Transverse colon (tissue), 4 donors: ENCODE measurements around the gene INCA1. TPM values are rescaled to one million over a fixed set of nuclear protein-coding genes. Genes with fewer than 3 reads are reported as not detected.

Experiments used
- DNase-seq: peaks from one replicate; pipeline ENCODE4 v3.0.0-alpha.2; 2019
- H3K27ac ChIP-seq, 4 donors: fragments of 200-600 bp; sonication (generic); 2 replicates each; pipeline ENCODE4 v1.5.1; 2016 to 2018; ENCODE audit warnings: inconsistent platforms in 4 of 4
- H3K27me3 ChIP-seq: fragments of 200-600 bp; sonication (generic); 2 replicates; pipeline ENCODE4 v1.5.1; 2017; ENCODE audit warnings: inconsistent platforms
- H3K36me3 ChIP-seq, 4 donors: fragments of 200-600 bp; sonication (generic); 2 replicates each; pipeline ENCODE4 v1.5.1; 2017 to 2019; ENCODE audit warnings: inconsistent platforms in 4 of 4
- H3K4me1 ChIP-seq, 4 donors: fragments of 200-600 bp; sonication (generic); 2 replicates each; pipeline ENCODE4 v1.5.1; 2017 to 2020; ENCODE audit warnings: inconsistent platforms in 4 of 4
- H3K4me3 ChIP-seq, 4 donors: fragments of 200-600 bp; sonication (generic); 1 replicate in 1 of 4; 2 replicates in 3 of 4; pipeline versions ENCODE4 v1.5.1 to v1.6.1; 2017 to 2019; ENCODE audit warnings: inconsistent platforms in 4 of 4
- H3K9me3 ChIP-seq, 2 donors: fragments of 200-600 bp; sonication (generic); 2 replicates each; pipeline ENCODE4 v1.5.1; 2017 to 2019; ENCODE audit warnings: inconsistent platforms in 2 of 2
- EP300 ChIP-seq: sonication (generic); formaldehyde crosslinking; IDR thresholded peaks from one replicate; pipeline ENCODE4 v1.6.1; 2017; ENCODE audit warnings: antibody characterized with exemption, low read depth
- POLR2A ChIP-seq: fragments of 450-650 bp; IDR thresholded peaks from one replicate; pipeline ENCODE4 v1.6.1; 2016; ENCODE audit warnings: antibody characterized with exemption, mild to moderate bottlenecking, moderate library complexity
- POLR2AphosphoS5 ChIP-seq, 3 donors: sonication (generic); formaldehyde crosslinking; IDR thresholded peaks; one replicate each; pipeline ENCODE4 v1.6.1; 2016; ENCODE audit warnings: antibody characterized with exemption in 3 of 3
- WGBS, 2 donors: methylation state at CpG; one replicate each; pipeline ENCODE4 v1.1.5; 2018; ENCODE audit warnings: low coverage in 1 of 2; 5-methylcytosine and 5-hydroxymethylcytosine counted together
- in situ Hi-C, 4 donors: fragments of 200-750 bp; cut with MboI; loops; one replicate each; pipeline versions ENCODE4 v1.15.0 to v1.15.1; 2017; ENCODE audit warnings: low sequenced_read_pairs in 3 of 4, low pct_ligation_motif_present in 1 of 4, low pct_unique_long_range_greater_than_20kb in 1 of 4
- intact Hi-C: fragments of 100-400 bp; cut with DNase I; formaldehyde crosslinking; loops from one replicate; pipeline ENCODE4 v1.15.1; 2023; ENCODE audit warnings: low total_unique reads
- total RNA-seq, 4 donors: library from RNA; depleted of rRNA; stranded (reverse); fragments of >200 nt; gene quantifications; one replicate each; pipeline ENCODE4 v1.1.0, GENCODE V29; 2016
- TF ChIP-seq, protein P1 (sequence below), 5 experiments: fragments of 200-600 bp in 3 of 5; fragments of 450-650 bp in 2 of 5; sonication (generic) in 3 of 5; IDR thresholded peaks; 1 replicate in 2 of 5; 2 replicates in 3 of 5; pipeline ENCODE4 v1.5.1; 2016 to 2017; ENCODE audit warnings: antibody characterized with exemption in 5 of 5, inconsistent platforms in 3 of 5, mild to moderate bottlenecking in 2 of 5, moderate library complexity in 1 of 5

Gene INCA1
- total RNA-seq, 4 donors from 2014 or later: 1.8 to 2.2 TPM; not detected in 2

- Histone ChIP-seq H3K27me3 (no peaks in the 10 kb centered on the region), H3K4me3 (peak overlapping the region; percentile 37 to 82 (median 62)), H3K9me3 (no peaks in the 10 kb centered on the region), H3K27ac (peak overlapping the region; percentile 91 to 98 (median 96)), H3K36me3 (peaks cover 0 to 26% (median 5%) of the 10 kb centered on the region in 4 donors), H3K4me1 (peaks cover 14 to 33% (median 26%) of the 10 kb centered on the region in 4 donors)
- TF ChIP-seq EP300: no peak
- TF ChIP-seq POLR2A: no peak
- TF ChIP-seq, protein P1, sequence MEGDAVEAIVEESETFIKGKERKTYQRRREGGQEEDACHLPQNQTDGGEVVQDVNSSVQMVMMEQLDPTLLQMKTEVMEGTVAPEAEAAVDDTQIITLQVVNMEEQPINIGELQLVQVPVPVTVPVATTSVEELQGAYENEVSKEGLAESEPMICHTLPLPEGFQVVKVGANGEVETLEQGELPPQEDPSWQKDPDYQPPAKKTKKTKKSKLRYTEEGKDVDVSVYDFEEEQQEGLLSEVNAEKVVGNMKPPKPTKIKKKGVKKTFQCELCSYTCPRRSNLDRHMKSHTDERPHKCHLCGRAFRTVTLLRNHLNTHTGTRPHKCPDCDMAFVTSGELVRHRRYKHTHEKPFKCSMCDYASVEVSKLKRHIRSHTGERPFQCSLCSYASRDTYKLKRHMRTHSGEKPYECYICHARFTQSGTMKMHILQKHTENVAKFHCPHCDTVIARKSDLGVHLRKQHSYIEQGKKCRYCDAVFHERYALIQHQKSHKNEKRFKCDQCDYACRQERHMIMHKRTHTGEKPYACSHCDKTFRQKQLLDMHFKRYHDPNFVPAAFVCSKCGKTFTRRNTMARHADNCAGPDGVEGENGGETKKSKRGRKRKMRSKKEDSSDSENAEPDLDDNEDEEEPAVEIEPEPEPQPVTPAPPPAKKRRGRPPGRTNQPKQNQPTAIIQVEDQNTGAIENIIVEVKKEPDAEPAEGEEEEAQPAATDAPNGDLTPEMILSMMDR (IDR thresholded peaks at IDR 0.05): no peak
- TF ChIP-seq POLR2AphosphoS5 (IDR thresholded peaks at IDR 0.05): no peak
- intact Hi-C loops: no loop called here
- WGBS, 2 donors: 42 to 51% methylated on average over 10 to 23 of the region's 23 CpGs
- in situ Hi-C loops: no loop called here
- DNase-seq: no peak
Observed at GRCh38 chr17:4968486-4969046, 28.8 kb downstream of the INCA1 start.

DNA sequence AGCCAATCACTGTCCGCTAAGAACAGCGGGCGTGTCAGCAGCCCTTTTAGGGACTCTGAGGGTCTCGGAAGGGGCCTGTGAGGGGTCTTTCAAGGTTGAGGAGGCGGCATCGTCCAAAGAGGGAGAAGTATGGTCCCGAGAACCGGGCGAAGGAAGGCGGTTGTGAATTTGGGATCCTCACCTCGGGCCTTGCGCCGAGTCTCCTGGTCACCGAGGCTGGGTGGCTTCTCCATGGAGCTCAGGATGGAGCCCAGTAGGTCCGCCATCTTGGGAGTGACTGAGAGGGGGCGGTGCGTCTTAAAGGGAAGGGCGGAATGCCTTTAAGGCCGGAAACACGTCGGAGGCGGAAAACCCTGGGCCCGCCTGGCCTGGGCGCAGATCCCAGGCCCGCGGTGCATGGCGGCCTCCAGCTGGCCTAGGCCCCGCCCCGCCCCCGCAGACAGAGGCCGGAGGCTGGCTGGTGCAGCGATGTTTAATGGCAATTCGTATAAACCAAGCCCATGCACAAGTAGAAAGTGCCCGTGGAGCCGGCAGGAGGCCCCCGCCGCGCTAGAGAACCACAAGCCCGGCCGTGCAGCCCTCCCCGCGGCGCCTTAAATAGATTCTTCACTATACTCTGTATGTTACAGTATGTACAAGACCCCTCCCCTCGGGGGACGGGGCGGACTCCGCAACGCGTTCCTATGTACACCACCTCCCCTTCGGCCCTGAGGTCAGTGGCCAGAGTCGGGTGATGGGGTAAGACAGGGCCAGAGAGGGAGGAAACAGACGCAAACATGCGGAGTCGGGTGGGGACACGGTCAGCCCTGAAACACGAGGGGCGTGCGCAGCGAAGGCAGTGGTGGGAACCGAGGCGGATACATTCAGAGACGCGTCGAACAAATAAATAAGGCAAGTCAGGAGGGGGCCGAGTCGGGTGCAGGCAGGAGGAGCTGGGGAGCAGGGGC lies 29.5 kb downstream of the INCA1 start, which contains the start of gene SPAG7:
SPAG7 (minus strand) TSS at position 279 of the 947 bp plus-strand sequence; CDS start at position 266, 13 bp downstream.
- TF ChIP-seq POLR2AphosphoS5 (IDR thresholded peaks at IDR 0.05) (peak; percentile 65 to 91 (median 89)), POLR2A (peak; percentile 79), EP300 (no peak)
- TF ChIP-seq, protein P1 (IDR thresholded peaks at IDR 0.05): peak in 2 of 5 experiments; percentile 23 to 27
- intact Hi-C loops (no loop called here), in situ Hi-C loops (no loop called here)
- H3K27ac ChIP-seq: peak within 1 kb of the TSS; percentile 91 to 98 (median 96)
- WGBS, 2 donors: 0 to 1% methylated on average over 3 to 59 of the region's 66 CpGs
- H3K9me3 ChIP-seq: no peaks in the 10 kb centered on the region
- peak; percentile 96 for DNase-seq
- no peaks in the 10 kb centered on the region for H3K27me3 ChIP-seq
- peak within 1 kb of the TSS; percentile 52 to 82 (median 62) for H3K4me3 ChIP-seq
- H3K36me3 ChIP-seq: peaks cover 0 to 21% (median 4%) of the 10 kb centered on the region in 4 donors
- peaks cover 14 to 33% (median 26%) of the 10 kb centered on the region in 4 donors for H3K4me1 ChIP-seq

DNA sequence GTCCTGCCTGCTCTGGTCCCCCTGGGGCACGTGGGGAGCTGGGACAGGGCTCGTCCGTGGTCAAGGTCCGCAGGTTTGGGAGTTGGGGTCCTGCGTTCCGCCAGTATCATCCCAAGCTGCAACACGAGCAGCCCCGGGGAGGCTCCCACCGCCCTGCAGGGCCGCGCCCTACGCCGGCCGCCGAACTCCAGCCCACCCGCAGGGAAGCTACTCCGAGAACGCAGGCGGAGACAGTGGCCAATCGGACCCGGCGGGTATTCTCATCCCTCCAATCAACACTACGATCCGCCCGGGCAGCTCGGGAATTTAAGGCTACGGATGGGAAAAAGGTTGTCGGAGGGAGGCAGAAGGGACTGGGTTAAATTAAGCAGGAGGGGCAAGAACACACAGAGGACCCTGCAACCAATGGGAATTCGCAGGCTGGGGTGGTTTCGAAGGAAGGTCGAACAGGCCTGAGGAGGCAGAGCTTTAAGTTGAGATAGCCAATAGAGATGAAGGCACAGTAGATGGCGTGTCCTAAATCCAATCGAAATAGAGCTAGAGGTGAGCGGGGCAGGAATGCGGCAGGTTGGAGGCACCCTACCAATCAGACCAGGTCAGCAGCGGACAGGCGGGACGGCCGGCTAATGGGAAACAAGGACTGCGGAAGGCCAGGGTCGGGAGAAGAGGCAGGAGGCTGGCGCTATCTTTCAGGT lies 30.3 kb downstream of the INCA1 start:
- no peaks in the 10 kb centered on the region for H3K9me3 ChIP-seq
- peak; percentile 98 for DNase-seq
- intact Hi-C loops: no loop called here
- TF ChIP-seq POLR2AphosphoS5 (IDR thresholded peaks at IDR 0.05) (peak; percentile 25 to 56 (median 44)), EP300 (no peak), POLR2A (peak; percentile 32)
- WGBS, 2 donors: 0% methylated on average over 10 to 40 of the region's 42 CpGs
- peaks cover 14 to 33% (median 26%) of the 10 kb centered on the region in 4 donors for H3K4me1 ChIP-seq
- in situ Hi-C loops: no loop called here
- peaks cover 0 to 16% (median 3%) of the 10 kb centered on the region in 4 donors for H3K36me3 ChIP-seq
- H3K27me3 ChIP-seq: no peaks in the 10 kb centered on the region
- peak overlapping the region; percentile 91 to 98 (median 96) for H3K27ac ChIP-seq
- H3K4me3 ChIP-seq: peak overlapping the region; percentile 52 to 82 (median 62)

DNA sequence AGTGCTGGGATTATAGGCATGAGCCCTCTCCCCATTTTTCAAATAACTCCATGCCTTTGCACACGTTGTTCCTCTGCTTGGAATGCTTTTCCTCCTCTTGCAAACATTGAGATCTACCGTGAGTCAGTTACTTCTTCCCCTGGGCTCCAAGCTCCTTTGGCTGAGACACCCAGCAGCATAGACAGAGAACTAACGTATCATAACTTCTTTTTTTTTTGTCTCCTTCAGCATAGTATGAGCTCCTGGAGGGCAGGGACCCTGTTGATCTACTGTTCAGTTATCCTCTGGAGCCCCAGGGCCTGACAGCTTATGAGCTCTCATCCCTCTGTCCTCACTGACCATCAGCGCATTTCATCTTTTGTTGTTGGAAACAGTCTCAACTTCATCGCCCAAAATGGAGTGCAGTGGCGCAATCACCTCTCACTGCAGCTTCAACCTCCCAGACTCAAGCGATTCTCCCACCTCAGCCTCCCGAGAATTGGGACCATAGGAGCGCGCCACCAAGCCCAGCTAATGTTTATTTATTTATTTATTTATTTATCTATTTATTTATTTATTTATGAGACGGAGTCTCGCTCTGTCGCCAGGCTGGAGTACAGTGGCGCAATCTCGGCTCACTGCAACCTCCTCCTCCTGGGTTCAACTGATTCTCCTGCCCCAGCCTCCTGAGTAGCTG lies 31.9 kb downstream of the INCA1 start:
- intact Hi-C loops (no loop called here), in situ Hi-C loops (no loop called here)
- Histone ChIP-seq H3K27ac (peak overlapping the region; percentile 91 to 98 (median 96)), H3K27me3 (no peaks in the 10 kb centered on the region), H3K4me3 (no peak overlapping the region), H3K36me3 (peaks cover 0 to 9% (median 3%) of the 10 kb centered on the region in 4 donors), H3K9me3 (no peaks in the 10 kb centered on the region), H3K4me1 (peaks cover 14 to 33% (median 26%) of the 10 kb centered on the region in 4 donors)
- TF ChIP-seq POLR2A (no peak), POLR2AphosphoS5 (IDR thresholded peaks at IDR 0.05) (no peak), EP300 (no peak)
- TF ChIP-seq, protein P1 (IDR thresholded peaks at IDR 0.05): no peak
- no peak for DNase-seq
- 97% methylated on average over 12 to 15 of the region's 15 CpGs for WGBS, 2 donors
